Activated CD8-positive, alpha-beta memory T cell treated with anti-CD3 and anti-CD28 coated beads for 1 hour (primary cell): ENCODE results near the gene RBM28.

ENCODE experiments used
- DNase-seq, 2 donors: peaks; one replicate each; pipeline ENCODE4 v3.0.0-alpha.2; 2020; ENCODE audit warnings: low read depth in 1 of 2; ENCODE audit errors: extremely low read depth in 1 of 2

RBM28 gene

DNA sequence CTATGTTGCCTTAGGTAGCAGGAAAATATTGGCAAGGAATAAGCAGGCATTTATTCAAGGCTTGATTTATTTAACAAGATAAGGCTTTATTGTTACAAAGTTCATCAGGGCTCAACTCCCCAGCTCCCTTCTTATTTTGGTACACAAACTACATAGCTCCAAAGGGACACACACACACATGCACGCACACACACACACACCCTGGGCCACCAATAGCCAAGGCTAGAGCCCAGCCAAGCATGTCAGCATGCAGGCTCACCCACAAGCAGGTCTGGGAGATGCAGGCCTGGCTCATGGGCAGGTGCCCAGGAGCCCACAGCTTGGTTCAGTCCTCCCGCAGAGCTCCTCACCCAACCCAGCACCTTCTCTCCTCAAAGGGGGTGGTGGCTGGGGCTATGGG is 79.2 kb downstream of the RBM28 start:
- DNase-seq: no peak

GRCh38 chr7:128263420-128263819 is 80.3 kb downstream of the RBM28 start:
- no peak for DNase-seq

GRCh38 chr7:128262273-128263028 is 81.3 kb downstream of the RBM28 start:
- DNase-seq: no peak

DNA sequence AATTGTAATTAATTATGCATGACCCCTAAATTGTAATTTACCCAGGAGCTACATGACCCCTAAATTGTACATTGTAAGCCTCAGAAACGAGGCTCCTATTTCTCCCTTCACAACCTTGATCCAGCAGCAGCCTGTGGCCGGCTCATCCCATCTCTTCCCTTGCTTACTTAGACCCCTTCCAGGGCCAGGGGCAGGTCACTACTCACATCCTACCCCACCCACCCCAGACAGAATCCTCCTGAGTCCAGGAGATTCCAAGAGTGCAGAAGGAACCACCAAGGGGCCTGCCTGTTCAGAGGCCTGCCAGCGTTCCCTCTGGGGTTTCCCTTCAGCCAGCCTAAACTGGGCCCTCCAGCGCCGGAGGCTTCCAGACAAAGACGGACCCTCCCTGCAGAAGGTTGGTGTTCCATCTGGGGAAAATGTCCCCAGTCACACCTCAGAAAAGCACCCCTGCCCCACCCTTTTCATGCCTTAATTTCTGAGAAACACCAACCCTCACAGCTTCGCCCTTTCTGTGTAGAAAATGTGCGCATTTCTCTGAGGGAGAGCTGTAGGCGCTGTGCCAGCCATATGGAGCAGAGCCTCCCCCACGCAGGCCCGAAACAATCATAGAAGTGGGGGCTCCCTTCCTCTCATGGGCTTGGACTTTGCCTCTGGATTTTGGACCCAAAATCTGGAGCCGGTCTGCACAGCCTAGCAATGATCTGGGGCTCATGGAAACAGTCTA is 83.5 kb downstream of the RBM28 start:
- DNase-seq: no peak

GRCh38 chr7:128259131-128260061 is 84.3 kb downstream of the RBM28 start:
- no peak for DNase-seq

DNA sequence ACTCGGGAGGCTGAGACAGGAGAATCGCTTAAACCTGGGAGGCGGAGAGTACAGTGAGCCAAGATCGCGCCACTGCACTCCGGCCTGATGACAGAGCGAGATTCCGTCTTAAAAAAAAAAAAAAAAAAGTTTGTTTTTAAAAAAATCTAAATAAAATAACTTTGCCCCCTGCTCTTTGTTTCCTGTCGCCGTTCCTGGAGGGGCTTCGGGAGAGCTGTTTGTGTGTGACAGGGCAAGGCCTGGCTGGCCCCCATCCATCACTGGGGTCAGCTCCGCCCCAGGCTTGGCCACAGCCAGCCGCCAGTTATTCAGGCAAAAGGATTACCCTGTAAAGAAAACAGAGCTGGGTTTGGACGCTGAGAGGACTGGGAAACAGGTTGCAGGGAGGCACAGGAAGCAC is 86.2 kb downstream of the RBM28 start:
- DNase-seq: no peak

- DNase-seq: no peak
Measured at GRCh38 chr7:128255271-128255670, 88.4 kb downstream of the RBM28 start.

DNA sequence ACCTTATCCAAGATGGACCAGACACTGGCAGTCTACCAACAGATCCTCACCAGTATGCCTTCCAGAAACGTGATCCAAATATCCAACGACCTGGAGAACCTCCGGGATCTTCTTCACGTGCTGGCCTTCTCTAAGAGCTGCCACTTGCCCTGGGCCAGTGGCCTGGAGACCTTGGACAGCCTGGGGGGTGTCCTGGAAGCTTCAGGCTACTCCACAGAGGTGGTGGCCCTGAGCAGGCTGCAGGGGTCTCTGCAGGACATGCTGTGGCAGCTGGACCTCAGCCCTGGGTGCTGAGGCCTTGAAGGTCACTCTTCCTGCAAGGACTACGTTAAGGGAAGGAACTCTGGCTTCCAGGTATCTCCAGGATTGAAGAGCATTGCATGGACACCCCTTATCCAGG is 89.2 kb downstream of the RBM28 start:
- no peak for DNase-seq

- DNase-seq: no peak
Measured at GRCh38 chr7:128253701-128254100, 90.0 kb downstream of the RBM28 start.

DNA sequence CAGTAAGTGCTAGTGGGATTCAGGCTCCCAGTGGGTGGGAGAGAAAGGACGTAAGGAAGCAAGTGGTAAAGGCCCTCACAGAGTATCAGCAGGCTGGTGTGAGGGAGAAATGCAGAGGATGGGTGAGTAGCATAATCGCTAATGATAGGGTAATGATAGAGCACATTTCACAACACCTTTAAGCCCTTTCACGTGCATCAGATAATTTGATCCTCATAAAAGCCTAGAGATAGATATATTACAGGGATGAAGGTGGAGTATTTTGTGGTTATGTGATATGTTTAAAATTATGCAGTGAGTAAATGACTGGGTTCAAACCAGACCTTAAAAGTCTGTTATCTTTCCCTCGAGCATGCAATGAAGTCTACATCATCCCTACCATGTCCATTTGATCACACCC is 92.4 kb downstream of the RBM28 start:
- DNase-seq: no peak
